ENCODE results near the gene DMD.

DMD gene

DNA sequence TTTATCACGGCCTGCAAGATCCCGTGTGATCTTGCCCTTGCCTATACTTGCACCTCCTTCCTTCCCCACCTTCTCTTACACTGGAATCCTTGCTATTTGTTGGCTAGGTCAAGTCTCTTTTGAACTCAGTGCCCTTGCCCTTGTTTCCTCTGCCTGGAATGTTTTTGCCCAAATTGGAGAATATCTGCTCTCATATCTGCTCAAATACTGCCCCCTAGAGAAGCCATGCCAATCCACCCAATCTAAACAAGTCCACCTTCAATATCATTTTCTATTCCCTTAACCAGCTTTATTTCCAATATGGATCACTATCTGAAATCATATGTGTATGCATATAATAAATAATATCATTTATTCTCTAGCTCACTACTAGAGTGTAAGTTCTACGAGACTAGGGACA is 1095.3 kb downstream of the DMD start:
- Mint-ChIP-seq H3K36me3 (ENCODE audit: low read depth) (no peaks in the 10 kb centered on the region), H3K27ac (no peak overlapping the region), H3K27me3 (no peaks in the 10 kb centered on the region), H3K4me1 (ENCODE audit: low read depth) (no peaks in the 10 kb centered on the region), H3K9me3 (peaks cover 3% of the 10 kb centered on the region), H3K4me3 (no peak overlapping the region)

DNA sequence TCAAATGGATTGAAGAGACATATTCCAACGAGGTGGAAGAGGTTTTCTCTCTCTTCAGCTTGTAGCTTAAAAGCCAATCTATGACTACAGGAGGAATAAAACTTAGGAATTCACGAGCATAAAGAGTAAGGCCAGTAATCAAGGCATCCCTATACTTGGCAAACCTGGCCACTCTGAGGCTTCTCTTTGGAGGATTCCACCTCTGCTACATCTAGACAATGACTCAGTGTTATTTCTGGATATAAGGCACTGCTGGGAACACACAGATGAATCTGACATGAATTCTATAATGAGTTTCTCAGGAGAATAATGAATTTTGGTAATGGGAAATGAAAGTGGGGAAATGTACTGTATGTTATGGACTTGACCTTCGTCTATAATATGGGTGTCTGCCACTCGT is 1123.7 kb downstream of the DMD start:
- Mint-ChIP-seq H3K27ac (no peak overlapping the region), H3K4me1 (ENCODE audit: low read depth) (no peaks in the 10 kb centered on the region), H3K27me3 (no peaks in the 10 kb centered on the region), H3K9me3 (no peaks in the 10 kb centered on the region), H3K36me3 (ENCODE audit: low read depth) (no peaks in the 10 kb centered on the region), H3K4me3 (no peak overlapping the region)

GRCh38 chrX:32084757-32085156 is 1126.6 kb downstream of the DMD start:
- Mint-ChIP-seq H3K27me3 (no peaks in the 10 kb centered on the region), H3K4me3 (no peak overlapping the region), H3K36me3 (ENCODE audit: low read depth) (no peaks in the 10 kb centered on the region), H3K4me1 (ENCODE audit: low read depth) (no peaks in the 10 kb centered on the region), H3K27ac (no peak overlapping the region), H3K9me3 (no peaks in the 10 kb centered on the region)

DNA sequence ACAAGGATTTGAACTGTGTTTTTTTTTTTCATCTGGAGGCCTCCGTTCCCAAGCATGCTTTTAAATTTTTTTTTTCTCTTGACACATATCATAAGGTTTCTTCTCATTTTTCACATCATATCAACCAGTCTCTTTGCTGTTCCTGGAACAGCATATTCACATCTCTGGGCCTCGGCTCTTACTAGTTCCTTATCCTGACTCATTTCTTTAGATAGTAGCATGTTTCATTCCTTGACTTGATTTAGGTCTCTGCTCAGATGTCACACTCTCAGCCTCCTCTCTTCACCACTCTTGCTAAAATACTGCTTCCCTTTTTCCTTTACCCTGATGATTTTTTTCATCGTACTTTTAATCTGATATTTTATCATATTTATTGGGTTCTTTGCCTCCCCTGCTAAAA is 1163.1 kb downstream of the DMD start:
- Mint-ChIP-seq H3K4me3 (no peak overlapping the region), H3K36me3 (ENCODE audit: low read depth) (no peaks in the 10 kb centered on the region), H3K9me3 (no peaks in the 10 kb centered on the region), H3K4me1 (ENCODE audit: low read depth) (no peaks in the 10 kb centered on the region), H3K27ac (no peak overlapping the region), H3K27me3 (no peaks in the 10 kb centered on the region)

DNA sequence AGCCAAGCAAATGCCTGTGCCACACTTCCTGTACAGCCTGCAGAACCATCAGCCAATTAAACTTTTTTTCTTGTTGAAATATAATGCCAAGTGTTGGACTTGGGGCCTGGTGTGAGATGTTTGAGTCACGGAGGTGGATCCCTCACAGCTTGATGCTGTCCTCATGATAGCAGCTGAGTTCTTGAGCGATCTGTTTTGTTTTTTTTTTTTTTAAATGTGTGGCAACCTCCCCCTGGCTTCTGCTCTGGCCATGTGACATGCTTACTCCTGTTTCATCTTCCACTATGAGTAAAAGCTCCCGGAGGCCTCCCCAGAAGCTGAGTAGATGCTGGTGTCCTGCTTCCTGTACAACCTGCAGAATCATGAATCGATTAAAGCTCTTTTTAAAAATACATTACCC is 1166.2 kb downstream of the DMD start:
- Mint-ChIP-seq H3K27ac (no peak overlapping the region), H3K36me3 (ENCODE audit: low read depth) (no peaks in the 10 kb centered on the region), H3K9me3 (no peaks in the 10 kb centered on the region), H3K27me3 (no peaks in the 10 kb centered on the region), H3K4me1 (ENCODE audit: low read depth) (no peaks in the 10 kb centered on the region), H3K4me3 (no peak overlapping the region)

DNA sequence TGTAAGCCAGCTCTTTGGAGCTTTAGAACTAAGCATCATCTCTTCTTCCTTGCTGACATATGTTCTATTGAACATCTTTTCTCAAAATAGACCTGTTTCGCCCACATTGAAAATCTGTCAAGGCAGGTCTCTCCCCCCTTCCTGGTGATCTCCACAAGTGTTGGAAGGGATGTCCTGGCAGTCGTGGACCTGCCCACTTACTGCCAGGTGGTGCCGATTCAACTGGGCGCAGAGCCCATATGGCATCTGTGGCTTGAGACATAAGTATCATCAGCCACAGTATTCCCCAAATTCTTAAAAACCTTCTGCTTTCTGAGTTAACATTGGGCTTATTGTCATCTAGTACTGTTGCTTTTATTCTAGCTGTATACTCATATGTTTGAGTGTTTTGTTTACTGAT is 1170.2 kb downstream of the DMD start:
- H3K9me3 Mint-ChIP-seq: peaks cover under 1% of the 10 kb centered on the region
- H3K4me3 Mint-ChIP-seq: no peak overlapping the region
- no peaks in the 10 kb centered on the region for H3K36me3 Mint-ChIP-seq (ENCODE audit: low read depth)
- no peaks in the 10 kb centered on the region for H3K4me1 Mint-ChIP-seq (ENCODE audit: low read depth)
- H3K27me3 Mint-ChIP-seq: no peaks in the 10 kb centered on the region
- H3K27ac Mint-ChIP-seq: no peak overlapping the region

GRCh38 chrX:32026772-32027171 is 1184.6 kb downstream of the DMD start:
- Mint-ChIP-seq H3K36me3 (ENCODE audit: low read depth) (no peaks in the 10 kb centered on the region), H3K4me1 (ENCODE audit: low read depth) (no peaks in the 10 kb centered on the region), H3K4me3 (no peak overlapping the region), H3K27ac (no peak overlapping the region), H3K9me3 (peaks cover 6% of the 10 kb centered on the region), H3K27me3 (no peaks in the 10 kb centered on the region)

DNA sequence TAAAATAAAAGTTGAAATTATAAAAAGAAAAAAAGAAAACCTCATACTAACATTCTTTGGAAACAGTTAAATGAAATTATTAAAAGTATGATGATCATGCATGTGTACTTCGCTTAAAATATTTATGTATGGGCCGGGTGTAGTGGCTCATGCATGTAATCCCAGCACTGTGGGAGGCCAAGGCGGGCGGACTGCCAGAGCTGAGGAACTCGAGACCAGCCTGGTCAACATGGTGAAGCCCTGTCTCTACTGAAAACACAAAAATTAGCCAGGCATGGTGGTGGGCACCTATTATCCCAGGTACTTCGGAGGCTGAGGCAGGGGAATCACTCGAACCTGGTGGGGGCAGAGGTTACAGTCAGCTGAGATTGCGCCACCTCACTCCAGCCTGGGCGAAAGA is 1187.3 kb downstream of the DMD start:
- no peaks in the 10 kb centered on the region for H3K27me3 Mint-ChIP-seq
- peaks cover 6% of the 10 kb centered on the region for H3K9me3 Mint-ChIP-seq
- no peak overlapping the region for H3K27ac Mint-ChIP-seq

GRCh38 chrX:32016195-32016594 is 1195.2 kb downstream of the DMD start:
- Mint-ChIP-seq H3K4me3 (no peak overlapping the region), H3K27ac (no peak overlapping the region), H3K4me1 (ENCODE audit: low read depth) (no peaks in the 10 kb centered on the region), H3K9me3 (peaks cover 6% of the 10 kb centered on the region), H3K27me3 (no peaks in the 10 kb centered on the region), H3K36me3 (ENCODE audit: low read depth) (no peaks in the 10 kb centered on the region)

More for the DNA sequence above, 1187.3 kb downstream of the DMD start:
- H3K4me1 Mint-ChIP-seq (ENCODE audit: low read depth): no peaks in the 10 kb centered on the region
- no peaks in the 10 kb centered on the region for H3K36me3 Mint-ChIP-seq (ENCODE audit: low read depth)
- no peak overlapping the region for H3K4me3 Mint-ChIP-seq

DNA sequence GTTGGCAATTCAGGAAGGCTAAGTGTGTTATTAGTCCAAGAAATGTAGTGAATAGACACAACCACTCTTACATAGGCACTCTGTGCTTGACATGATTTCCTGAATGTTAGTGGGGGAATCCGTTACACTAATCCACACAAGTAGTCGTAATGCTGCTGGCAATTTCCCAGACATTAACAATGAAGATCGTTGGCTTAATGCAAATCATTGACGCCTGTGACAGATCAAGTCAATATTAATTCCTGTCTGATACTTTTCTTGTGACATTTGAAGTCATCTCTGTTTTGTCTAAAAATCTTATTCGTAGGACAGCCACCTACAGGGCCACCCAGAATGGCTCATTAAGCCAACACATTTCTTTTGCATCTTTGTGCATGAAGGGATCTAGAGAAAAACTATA is 1200.4 kb downstream of the DMD start:
- H3K27ac Mint-ChIP-seq: no peak overlapping the region
- H3K9me3 Mint-ChIP-seq: peaks cover under 1% of the 10 kb centered on the region
- no peaks in the 10 kb centered on the region for H3K4me1 Mint-ChIP-seq (ENCODE audit: low read depth)
- no peak overlapping the region for H3K4me3 Mint-ChIP-seq
- no peaks in the 10 kb centered on the region for H3K27me3 Mint-ChIP-seq
- no peaks in the 10 kb centered on the region for H3K36me3 Mint-ChIP-seq (ENCODE audit: low read depth)

DNA sequence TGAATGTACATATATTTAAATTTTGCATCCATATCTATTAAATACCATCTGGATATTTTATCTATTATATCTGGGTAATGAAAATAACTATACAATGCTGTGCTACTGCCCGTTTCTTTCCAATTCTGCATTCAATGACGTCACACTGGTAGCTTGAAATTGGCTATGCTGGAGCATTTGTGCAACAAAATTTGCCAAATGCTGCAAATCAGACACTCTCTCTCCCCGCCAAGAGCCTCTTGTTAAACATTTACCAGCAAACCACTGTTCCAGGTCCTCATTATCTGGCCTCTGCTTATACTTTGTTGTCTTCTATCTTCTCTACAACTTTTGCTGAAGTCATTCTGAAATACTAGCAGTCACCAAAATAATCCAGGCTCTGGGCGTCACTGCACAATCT is 1201.1 kb downstream of the DMD start:
- H3K4me3 Mint-ChIP-seq: no peak overlapping the region
- no peaks in the 10 kb centered on the region for H3K27me3 Mint-ChIP-seq
- no peaks in the 10 kb centered on the region for H3K4me1 Mint-ChIP-seq (ENCODE audit: low read depth)
- no peaks in the 10 kb centered on the region for H3K9me3 Mint-ChIP-seq
- no peaks in the 10 kb centered on the region for H3K36me3 Mint-ChIP-seq (ENCODE audit: low read depth)
- H3K27ac Mint-ChIP-seq: no peak overlapping the region

DNA sequence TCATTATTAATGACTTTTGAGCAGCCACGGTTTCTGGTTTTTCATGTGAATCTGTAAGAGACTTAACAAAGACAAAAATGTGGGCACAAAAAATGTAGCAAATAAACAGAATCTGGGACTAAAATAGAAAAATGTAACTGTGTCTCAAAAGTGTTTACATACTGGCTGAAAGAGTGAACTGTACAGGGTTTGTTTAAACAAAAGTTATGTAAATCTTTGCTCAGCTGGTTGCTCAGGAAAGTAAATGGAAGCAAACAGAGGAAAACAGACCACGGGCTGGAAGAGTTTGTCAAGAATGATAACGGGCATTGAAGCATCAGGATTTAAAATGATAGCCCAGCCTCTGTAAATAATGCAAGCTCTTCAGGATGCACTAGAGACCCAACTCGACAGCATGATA is 1217.7 kb downstream of the DMD start:
- H3K4me3 Mint-ChIP-seq: no peak overlapping the region
- H3K27ac Mint-ChIP-seq: no peak overlapping the region
- peaks cover 4% of the 10 kb centered on the region for H3K9me3 Mint-ChIP-seq
- no peaks in the 10 kb centered on the region for H3K36me3 Mint-ChIP-seq (ENCODE audit: low read depth)
- H3K4me1 Mint-ChIP-seq (ENCODE audit: low read depth): no peaks in the 10 kb centered on the region
- H3K27me3 Mint-ChIP-seq: no peaks in the 10 kb centered on the region

DNA sequence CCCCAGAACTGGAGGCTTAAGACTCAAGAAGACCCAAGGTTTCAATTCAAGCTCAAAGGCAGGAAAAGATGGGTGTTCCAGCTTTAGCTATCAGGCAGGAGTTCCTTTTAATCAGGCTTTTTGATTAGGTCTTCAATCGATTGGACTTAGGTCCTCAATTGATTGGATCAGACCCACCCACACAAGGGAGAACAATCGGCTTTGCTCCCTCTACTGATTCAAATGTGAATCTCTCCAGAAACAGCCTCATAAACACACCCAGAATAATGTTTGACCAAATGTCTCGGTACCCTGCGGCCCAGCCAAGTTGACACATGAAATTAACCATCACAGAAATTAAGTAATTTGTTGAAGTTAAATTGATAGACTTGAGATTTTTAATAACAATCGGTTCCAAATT is 1222.4 kb downstream of the DMD start:
- no peaks in the 10 kb centered on the region for H3K4me1 Mint-ChIP-seq (ENCODE audit: low read depth)
- no peaks in the 10 kb centered on the region for H3K27me3 Mint-ChIP-seq
- H3K9me3 Mint-ChIP-seq: peaks cover 8% of the 10 kb centered on the region
- no peak overlapping the region for H3K27ac Mint-ChIP-seq
- no peak overlapping the region for H3K4me3 Mint-ChIP-seq
- no peaks in the 10 kb centered on the region for H3K36me3 Mint-ChIP-seq (ENCODE audit: low read depth)

DNA sequence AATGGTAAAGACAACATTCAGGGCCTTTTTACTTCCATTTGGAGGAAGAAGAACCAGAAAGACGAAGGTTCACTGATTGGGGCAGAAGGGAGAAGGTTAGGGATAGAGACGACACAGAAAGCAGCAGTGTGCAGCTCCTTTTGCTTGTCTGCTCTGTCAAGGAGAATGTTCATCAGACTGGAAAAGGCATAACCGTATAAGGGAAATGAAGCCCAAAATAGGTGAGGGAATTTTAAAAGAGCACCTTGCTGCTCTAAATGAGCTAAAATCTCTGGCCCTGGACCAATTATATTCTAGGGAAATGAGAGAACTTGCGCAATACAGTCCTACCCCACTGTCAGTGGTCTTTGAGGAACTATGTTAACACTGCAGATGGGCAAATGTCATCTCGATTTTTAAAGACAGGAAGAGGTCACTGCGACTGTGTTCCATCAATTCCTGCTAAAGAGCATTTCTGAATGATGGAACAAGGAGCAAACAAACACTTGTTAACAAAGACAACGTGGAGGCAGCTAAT is 1229.7 kb downstream of the DMD start:
- Mint-ChIP-seq H3K27ac (no peak overlapping the region), H3K36me3 (ENCODE audit: low read depth) (no peaks in the 10 kb centered on the region), H3K4me3 (no peak overlapping the region), H3K4me1 (ENCODE audit: low read depth) (no peaks in the 10 kb centered on the region), H3K27me3 (no peaks in the 10 kb centered on the region), H3K9me3 (peaks cover 5% of the 10 kb centered on the region)

GRCh38 chrX:31969714-31970113 is 1241.6 kb downstream of the DMD start:
- Mint-ChIP-seq H3K27me3 (no peaks in the 10 kb centered on the region), H3K27ac (no peak overlapping the region), H3K36me3 (ENCODE audit: low read depth) (no peaks in the 10 kb centered on the region), H3K9me3 (no peaks in the 10 kb centered on the region), H3K4me1 (ENCODE audit: low read depth) (no peaks in the 10 kb centered on the region), H3K4me3 (no peak overlapping the region)

- no peaks in the 10 kb centered on the region for H3K27me3 Mint-ChIP-seq
- peaks cover 5% of the 10 kb centered on the region for H3K9me3 Mint-ChIP-seq
- H3K4me1 Mint-ChIP-seq (ENCODE audit: low read depth): no peaks in the 10 kb centered on the region
Measured at GRCh38 chrX:31962256-31962655, 1249.1 kb downstream of the DMD start.

More at GRCh38 chrX:31962256-31962655, 1249.1 kb downstream of the DMD start:
- no peak overlapping the region for H3K27ac Mint-ChIP-seq
- H3K36me3 Mint-ChIP-seq (ENCODE audit: low read depth): no peaks in the 10 kb centered on the region
- no peak overlapping the region for H3K4me3 Mint-ChIP-seq
